Stimulated activated CD8-positive, alpha-beta memory T cell treated with anti-CD3 and anti-CD28 coated beads, Interleukin-15, amount 100 ng/mL, for 48 hours (primary cell): ENCODE measurements around the gene KRT33B.
"Not testable (repeated sequence)": the region's sequence is repeated elsewhere in the genome, so short reads cannot be mapped to it uniquely, and the experiment has no call there.

Experiments
- DNase-seq, 2 donors: peaks; one replicate each; pipeline ENCODE4 v3.0.0-alpha.2; 2020; ENCODE audit warnings: low read depth in 2 of 2

KRT33B gene

GRCh38 chr17:41393826-41394225 lies 24.2 kb upstream of the KRT33B start:
- DNase-seq, result no peak

- DNase-seq, result no peak
Observed at GRCh38 chr17:41393294-41393693, 23.7 kb upstream of the KRT33B start.

GRCh38 chr17:41392278-41392677 lies 22.7 kb upstream of the KRT33B start:
- DNase-seq, result no peak

- no peak for DNase-seq
Observed at GRCh38 chr17:41391535-41391934, 21.9 kb upstream of the KRT33B start.

GRCh38 chr17:41390411-41390938 lies 20.9 kb upstream of the KRT33B start:
- no peak for DNase-seq

GRCh38 chr17:41387670-41388069 lies 18.1 kb upstream of the KRT33B start:
- DNase-seq, result no peak

GRCh38 chr17:41386227-41386626 lies 16.6 kb upstream of the KRT33B start:
- no peak for DNase-seq

GRCh38 chr17:41383690-41384089 lies 14.1 kb upstream of the KRT33B start:
- no peak for DNase-seq

GRCh38 chr17:41382394-41382793 lies 12.8 kb upstream of the KRT33B start:
- no peak for DNase-seq

GRCh38 chr17:41381943-41382342 lies 12.3 kb upstream of the KRT33B start, which contains the start of gene KRT34:
KRT34 (minus strand) TSS chr17:41382306; CDS start chr17:41382246, 60 bp downstream.
- not testable (repeated sequence) for DNase-seq

- not testable (repeated sequence) for DNase-seq
Observed at GRCh38 chr17:41380091-41380490, 10.5 kb upstream of the KRT33B start.

- no peak for DNase-seq
Observed at GRCh38 chr17:41377546-41377945, 7.9 kb upstream of the KRT33B start.

- DNase-seq, result no peak
Observed at GRCh38 chr17:41369023-41369422, 590 bp downstream of the KRT33B start.

- DNase-seq, result no peak
Observed at GRCh38 chr17:41367426-41368075, 2.1 kb downstream of the KRT33B start.

GRCh38 chr17:41366070-41366469 lies 3.5 kb downstream of the KRT33B start:
- no peak for DNase-seq

- DNase-seq, result no peak
Observed at GRCh38 chr17:41363881-41364280, 5.7 kb downstream of the KRT33B start.

GRCh38 chr17:41360296-41360995 lies 9.2 kb downstream of the KRT33B start:
- DNase-seq, result no peak

- DNase-seq, result no peak
Observed at GRCh38 chr17:41354536-41354935, 15.1 kb downstream of the KRT33B start.

GRCh38 chr17:41352597-41353366 lies 16.8 kb downstream of the KRT33B start:
- DNase-seq, result no peak

GRCh38 chr17:41351177-41351576 lies 18.4 kb downstream of the KRT33B start:
- no peak for DNase-seq

- DNase-seq, result not testable (repeated sequence)
Observed at GRCh38 chr17:41350381-41350878, 19.2 kb downstream of the KRT33B start, which contains the start of gene KRT33A. KRT33A (minus strand) TSS chr17:41350828; CDS start chr17:41350767, 61 bp downstream.
